B cell (primary cell): ENCODE results near the gene PROSER1. TPM values are rescaled to one million over a fixed set of nuclear protein-coding genes. Genes with fewer than 3 reads are reported as not detected.

Experiments used
- ATAC-seq: fragments of 200-7000 bp; cut with Tn5 transposase; one replicate; pipeline ENCODE4 v1.10.0; 2021; ENCODE audit warnings: low read depth, mild to moderate bottlenecking, moderate number of reproducible peaks, moderate library complexity
- CTCF ChIA-PET: fragments of 350-600 bp; sonication (Branson Sonifier 250); formaldehyde crosslinking; loops from one replicate; lab custom pipeline; 2021; ENCODE audit warnings: antibody characterized with exemption, inconsistent platforms; lab: Charles Lee
- POLR2A ChIA-PET: fragments of 350-600 bp; sonication (Branson Sonifier 250); formaldehyde crosslinking; loops from one replicate; lab custom pipeline; 2021; ENCODE audit warnings: antibody characterized with exemption; lab: Charles Lee
- DNase-seq: peaks from one replicate; pipeline ENCODE4 v3.0.0; 2013
- H2AFZ ChIP-seq: 2 replicates; pipeline ENCODE4 v1.6.1; 2012; ENCODE audit warnings: mild to moderate bottlenecking, low read depth, low read length; ENCODE audit not compliant: insufficient read depth, poor library complexity, severe bottlenecking
- H3K27ac ChIP-seq, 2 donors: 1 replicate in 1 of 2; 2 replicates in 1 of 2; pipeline ENCODE4 v1.5.1; 2012 to 2013; ENCODE audit warnings: low read length in 2 of 2, mild to moderate bottlenecking in 2 of 2, moderate library complexity in 1 of 2
- H3K27me3 ChIP-seq, 4 experiments: fragments of 200-600 bp in 1 of 4; sonication (generic) in 1 of 4; replicated peaks in 1 of 4; 1 replicate in 2 of 4; 2 replicates in 2 of 4; pipeline versions ENCODE4 v1.6.1 to v1.7.0; 2013 to 2016; ENCODE audit warnings: low read length in 3 of 4, mild to moderate bottlenecking in 2 of 4, mixed read lengths in 1 of 4, moderate library complexity in 1 of 4; ENCODE audit not compliant: insufficient read depth in 4 of 4, control insufficient read depth in 3 of 4; ENCODE audit errors: control extremely low read depth in 1 of 4
- H3K36me3 ChIP-seq, 2 experiments: replicated peaks in 1 of 2; 1 replicate in 1 of 2; 2 replicates in 1 of 2; pipeline versions ENCODE4 v1.6.1 to v1.7.1; 2013; ENCODE audit warnings: low read length in 1 of 2; ENCODE audit not compliant: insufficient read depth in 2 of 2, control insufficient read depth in 1 of 2; ENCODE audit errors: control extremely low read depth in 1 of 2, extremely low read depth in 1 of 2
- H3K4me1 ChIP-seq, 2 donors: fragments of 200-600 bp in 1 of 2; sonication (generic) in 1 of 2; 1 replicate in 1 of 2; 2 replicates in 1 of 2; pipeline versions ENCODE4 v1.5.1 to v1.6.1; 2013 to 2017; ENCODE audit warnings: low read length in 2 of 2; ENCODE audit not compliant: control insufficient read depth in 2 of 2, insufficient read depth in 2 of 2
- H3K4me2 ChIP-seq: replicated peaks from 2 replicates; pipeline ENCODE3; 2012; ENCODE audit warnings: mild to moderate bottlenecking, low read depth, low read length; ENCODE audit not compliant: poor library complexity, severe bottlenecking
- H3K4me3 ChIP-seq, 5 experiments: fragments of 200-600 bp in 1 of 5; sonication (generic) in 1 of 5; 1 replicate in 3 of 5; 2 replicates in 2 of 5; pipeline versions ENCODE4 v1.5.1 to v1.7.0; 2011 to 2016; ENCODE audit warnings: low read length in 4 of 5, mild to moderate bottlenecking in 4 of 5, low read depth in 2 of 5, control low read depth in 1 of 5, moderate library complexity in 1 of 5; ENCODE audit not compliant: insufficient read depth in 1 of 5; ENCODE audit errors: control extremely low read depth in 1 of 5, extremely low read depth in 1 of 5
- H3K79me2 ChIP-seq: fragments of 200-600 bp; sonication (generic); one replicate; pipeline ENCODE4 v1.6.0; 2016; ENCODE audit warnings: low read length; ENCODE audit not compliant: control insufficient read depth, insufficient read depth
- H3K9ac ChIP-seq: fragments of 200-600 bp; sonication (generic); 2 replicates; pipeline ENCODE4 v1.6.1; 2017; ENCODE audit warnings: mild to moderate bottlenecking, low read length, moderate library complexity
- H3K9me3 ChIP-seq, 3 donors: one replicate each; pipeline versions ENCODE4 v1.6.1 to v1.7.1; 2013; ENCODE audit warnings: low read length in 2 of 3; ENCODE audit not compliant: control insufficient read depth in 2 of 3, insufficient read depth in 1 of 3; ENCODE audit errors: control extremely low read depth in 1 of 3
- H4K20me1 ChIP-seq: 2 replicates; pipeline ENCODE4 v1.6.0; 2012; ENCODE audit warnings: mild to moderate bottlenecking, low read length; ENCODE audit not compliant: insufficient read depth, control insufficient read depth, poor library complexity, severe bottlenecking
- H3K27ac Mint-ChIP-seq: one replicate; pipeline ENCODE4 v1.8.0; 2021; ENCODE audit warnings: mixed read lengths
- H3K27me3 Mint-ChIP-seq: one replicate; pipeline ENCODE4 v1.8.0; 2021; ENCODE audit warnings: mixed read lengths
- H3K4me1 Mint-ChIP-seq: one replicate; pipeline ENCODE4 v1.8.0; 2021; ENCODE audit warnings: mixed read lengths
- H3K4me3 Mint-ChIP-seq: one replicate; pipeline ENCODE4 v1.8.0; 2021; ENCODE audit warnings: mixed read lengths
- H3K9me3 Mint-ChIP-seq: one replicate; pipeline ENCODE4 v1.8.0; 2022; ENCODE audit warnings: mixed read lengths; ENCODE audit not compliant: insufficient read depth
- CTCF ChIP-seq: fragments of 200-600 bp; IDR thresholded peaks from one replicate; pipeline ENCODE4 v1.8.0; 2022; ENCODE audit warnings: antibody characterized with exemption, mild to moderate bottlenecking
- EZH2 ChIP-seq: IDR thresholded peaks from 2 replicates; pipeline ENCODE4 v1.6.1; 2012; ENCODE audit warnings: borderline replicate concordance, low read depth, mild to moderate bottlenecking, moderate library complexity, low read length; ENCODE audit not compliant: insufficient read depth, poor library complexity, severe bottlenecking
- WGBS: methylation state at CpG from one replicate; pipeline ENCODE4 v1.1.5; 2013; ENCODE audit warnings: missing lambda C conversion rate; ENCODE audit not compliant: insufficient coverage; 5-methylcytosine and 5-hydroxymethylcytosine counted together
- intact Hi-C: fragments of 100-400 bp; cut with micrococcal nuclease; formaldehyde crosslinking; loops from one replicate; pipeline ENCODE4 v1.10.0; 2022
- polyA plus RNA-seq: library from polyadenylated mRNA; depleted of rRNA; stranded (reverse); fragments of >200 nt; gene quantifications from 2 replicates; pipeline ENCODE4 v1.2.3, GENCODE V29; 2012
- total RNA-seq, 2 donors: library from RNA; stranded (reverse); fragments of 120-200 nt in 1 of 2; gene quantifications; 1 replicate in 1 of 2; 2 replicates in 1 of 2; pipeline versions ENCODE4 v1.2.3 to v1.2.4, GENCODE V29; 2013 to 2022

PROSER1 gene
- total and polyA plus RNA-seq, 2 donors (not counting 1 experiment from before 2014, with no cell fraction given): 18.1 to 63.5 TPM

DNA sequence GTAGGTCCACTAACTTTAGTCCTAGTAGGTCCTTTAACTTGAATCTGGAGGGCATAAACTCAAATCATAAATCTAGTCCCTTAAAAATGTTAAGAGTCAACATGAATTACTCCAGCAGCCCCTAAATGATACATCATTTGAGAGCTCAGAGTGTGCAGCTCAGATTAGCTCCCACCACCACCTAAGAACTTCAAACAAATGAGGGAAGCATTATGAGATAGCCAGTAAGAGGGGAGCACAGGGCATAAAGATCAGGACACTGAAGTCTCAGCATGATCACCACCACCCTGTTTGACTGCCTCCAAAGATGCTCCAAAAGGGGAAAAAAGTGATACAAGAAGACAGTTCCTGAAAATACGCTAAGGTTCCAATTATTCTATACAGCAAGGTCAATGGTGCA, 5.7 kb downstream of the PROSER1 start:
- H3K27ac Mint-ChIP-seq: no peak overlapping the region
- no peak for DNase-seq
- peaks cover 40% of the 10 kb centered on the region for H3K4me1 Mint-ChIP-seq
- H3K9me3 ChIP-seq: no peaks in the 10 kb centered on the region
- no peak overlapping the region for H2AFZ ChIP-seq
- ChIA-PET CTCF (no interaction called here), POLR2A (no interaction called here)
- H3K4me3 Mint-ChIP-seq: no peak overlapping the region
- intact Hi-C loops: loop anchor here (10.0 kb wide), 2 partner anchors 1553 to 1743 kb away; partner anchors contain the start of gene MRPS31
- H3K9me3 Mint-ChIP-seq: no peaks in the 10 kb centered on the region
- H4K20me1 ChIP-seq: peaks cover 39% of the 10 kb centered on the region
- H3K4me1 ChIP-seq: peaks cover 19 to 29% of the 10 kb centered on the region in 2 donors
- H3K27me3 Mint-ChIP-seq: no peaks in the 10 kb centered on the region
- no peaks in the 10 kb centered on the region for H3K27me3 ChIP-seq
- WGBS: no CpG with 5 or more reads among the region's 1 CpG
- no peak overlapping the region for H3K9ac ChIP-seq
- no peak overlapping the region for H3K4me3 ChIP-seq
- no peak overlapping the region for H3K4me2 ChIP-seq
- H3K36me3 ChIP-seq: peaks cover 0 to 23% of the 10 kb centered on the region in 2 experiments
- peaks cover 46% of the 10 kb centered on the region for H3K79me2 ChIP-seq
- no peak for ATAC-seq
- no peak for TF ChIP-seq EZH2
- TF ChIP-seq CTCF: no peak
- H3K27ac ChIP-seq: no peak overlapping the region

GRCh38 chr13:39025433-39025839, 12.5 kb downstream of the PROSER1 start:
- peaks cover 2% of the 10 kb centered on the region for H4K20me1 ChIP-seq
- H3K27ac Mint-ChIP-seq: no peak overlapping the region
- no peak overlapping the region for H3K4me2 ChIP-seq
- CTCF ChIA-PET: no interaction called here
- H3K9me3 Mint-ChIP-seq: no peaks in the 10 kb centered on the region
- no peak overlapping the region for H3K9ac ChIP-seq
- no peak for ATAC-seq
- H3K4me3 Mint-ChIP-seq: no peak overlapping the region
- H3K27ac ChIP-seq: no peak overlapping the region
- H3K4me1 ChIP-seq: no peaks in the 10 kb centered on the region
- TF ChIP-seq CTCF (no peak), EZH2 (no peak)
- POLR2A ChIA-PET: no interaction called here
- no peak for DNase-seq
- peaks cover 1 to 76% of the 10 kb centered on the region in 2 experiments for H3K36me3 ChIP-seq
- whole genome bisulfite sequencing: 100% methylated on average over 1 of the region's 2 CpGs
- H3K4me1 Mint-ChIP-seq: no peaks in the 10 kb centered on the region
- H2AFZ ChIP-seq: no peak overlapping the region
- no peaks in the 10 kb centered on the region for H3K27me3 ChIP-seq
- H3K4me3 ChIP-seq: no peak overlapping the region
- H3K9me3 ChIP-seq: no peaks in the 10 kb centered on the region
- intact Hi-C loops: no loop called here
- no peaks in the 10 kb centered on the region for H3K79me2 ChIP-seq
- H3K27me3 Mint-ChIP-seq: no peaks in the 10 kb centered on the region
